SK-N-MC (cell line): ENCODE data around the gene TOP3B.

Experiments used
- EZH2 ChIP-seq: fragments of 200-600 bp; sonication (generic); IDR thresholded peaks from one replicate; pipeline ENCODE4 v1.6.1; 2017; ENCODE audit warnings: antibody characterized with exemption
- POLR2AphosphoS5 ChIP-seq: IDR thresholded peaks from 2 replicates; pipeline ENCODE4 v1.6.1; 2012; ENCODE audit warnings: mild to moderate bottlenecking, low read depth, low read length, borderline replicate concordance

- no peak for TF ChIP-seq POLR2AphosphoS5
- TF ChIP-seq EZH2 = no peak
Observed at GRCh38 chr22:21943571-21944448, 38.8 kb downstream of the TOP3B start.
